GM21737 (cell line): ENCODE measurements around the gene SVIL.
"Not testable (repeated sequence)": the region's sequence is repeated elsewhere in the genome, so short reads cannot be mapped to it uniquely, and the experiment has no call there.

Experiments used
- ATAC-seq: cut with Tn5 transposase; IDR thresholded peaks from one replicate; pipeline ENCODE4 v1.9.1; 2021; ENCODE audit warnings: mild to moderate bottlenecking, moderate library complexity; ENCODE audit not compliant: unreplicated experiment

SVIL gene

DNA sequence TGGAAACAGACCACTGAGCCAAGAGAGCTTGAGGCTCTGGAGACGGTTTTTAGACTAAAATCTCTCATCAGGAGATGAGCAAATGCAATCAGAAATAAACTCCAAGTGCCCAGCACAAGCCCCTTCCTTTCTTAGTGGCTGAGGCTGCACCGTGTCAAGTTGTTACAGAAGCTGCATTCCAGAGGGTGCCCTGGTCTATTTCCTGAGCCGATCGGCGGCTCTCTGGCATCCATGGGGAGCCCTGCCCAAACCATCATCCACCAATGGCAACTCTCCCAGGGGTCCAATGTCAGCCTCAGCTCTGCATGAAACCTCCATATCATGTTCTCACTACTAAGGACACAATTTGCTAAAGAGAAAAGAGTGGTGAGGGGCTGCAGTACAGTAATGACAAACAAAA, 89.6 kb downstream of the SVIL start:
- ATAC-seq: no peak

DNA sequence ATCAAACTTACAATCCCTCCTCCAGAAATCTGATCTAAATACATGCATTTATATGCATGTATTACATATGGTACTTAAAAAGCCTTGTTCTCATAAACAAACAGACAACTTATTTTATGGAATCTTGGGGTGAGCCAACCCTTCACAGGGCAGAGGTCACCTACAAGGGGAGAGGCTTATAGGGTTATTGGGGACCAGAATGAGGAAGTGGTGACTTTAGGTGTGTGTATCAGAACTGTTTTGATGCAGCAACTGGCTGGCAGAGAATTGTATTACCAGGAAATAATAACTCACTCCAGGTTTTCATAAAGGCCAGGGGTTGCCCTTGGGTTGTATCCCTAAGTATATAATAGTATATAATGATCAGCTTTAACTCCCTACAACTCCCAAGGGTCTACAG, 91.1 kb downstream of the SVIL start:
- ATAC-seq: no peak

DNA sequence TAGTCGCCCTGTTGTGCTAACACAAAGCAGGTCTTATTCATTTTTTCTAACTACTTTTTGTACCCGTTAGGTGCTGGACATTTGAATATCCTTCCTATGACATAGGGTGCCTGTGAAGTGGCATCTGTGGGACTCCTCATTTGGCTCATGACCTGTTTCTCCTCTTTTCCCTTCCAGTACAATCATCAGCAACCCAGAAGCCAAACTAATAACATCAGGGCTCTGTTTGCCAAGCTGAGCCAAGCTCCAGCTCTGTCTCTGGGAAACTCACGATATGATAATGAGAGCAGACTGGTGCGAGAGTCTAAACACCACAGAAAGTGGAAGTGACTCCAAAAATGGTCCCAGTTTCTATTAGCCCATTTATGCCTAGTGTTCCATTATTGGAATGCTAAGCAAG, 92.0 kb downstream of the SVIL start:
- no peak for ATAC-seq

DNA sequence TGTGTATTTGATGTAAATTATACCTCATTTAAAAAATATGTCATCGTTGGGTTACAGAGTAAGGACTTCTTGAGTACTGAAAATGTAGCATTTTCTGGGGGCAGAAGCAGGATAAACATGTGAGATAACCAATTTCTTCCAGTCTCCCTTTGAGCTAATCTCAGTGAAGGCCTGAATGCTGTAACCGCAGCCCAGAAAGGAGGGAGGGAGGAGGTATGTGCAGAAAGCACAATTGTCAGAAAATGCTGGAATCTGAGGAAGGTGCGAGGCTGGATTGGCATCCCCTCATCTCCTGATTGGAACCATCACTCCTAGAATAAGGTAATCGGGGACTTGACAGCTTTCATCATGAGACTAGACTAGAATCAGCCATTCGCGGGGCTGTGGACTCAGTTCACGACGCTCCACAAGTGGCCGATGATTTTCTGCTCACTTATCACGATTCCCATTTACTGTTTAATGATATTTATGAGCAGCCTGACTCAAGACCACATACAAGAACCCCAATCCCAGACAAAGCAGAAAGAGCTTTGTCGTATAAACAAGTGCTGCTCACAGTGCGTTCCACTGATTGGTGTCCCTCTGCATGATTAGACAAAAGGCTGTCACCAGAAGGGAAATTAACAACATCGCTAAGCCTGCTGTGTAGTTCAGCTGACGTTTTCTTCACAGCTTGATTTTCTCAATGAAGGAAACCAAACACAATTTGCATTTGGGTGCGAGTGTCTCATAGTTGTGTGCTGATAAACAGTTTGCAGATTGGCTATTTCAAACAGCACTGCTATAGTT, 93.2 kb downstream of the SVIL start:
- ATAC-seq: no peak

DNA sequence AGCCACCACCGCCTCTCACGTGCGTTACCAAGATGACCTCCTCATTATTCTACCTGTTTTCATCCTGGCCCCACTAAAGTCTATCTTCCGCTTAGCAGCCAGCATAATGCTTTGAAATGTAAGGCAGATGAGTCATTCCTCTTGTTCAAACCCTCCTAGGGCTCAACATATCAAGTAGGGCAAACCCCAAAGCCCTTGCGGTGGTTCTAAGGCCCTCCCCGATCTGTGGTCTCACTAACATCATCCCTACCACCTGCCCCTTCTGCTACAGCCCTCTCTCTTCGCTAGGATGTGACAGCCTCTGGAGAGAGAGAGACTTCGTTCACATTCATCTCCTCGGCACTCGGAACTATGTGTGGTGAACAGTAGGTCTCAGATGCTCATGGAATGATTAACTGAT, 94.8 kb downstream of the SVIL start:
- no peak for ATAC-seq

DNA sequence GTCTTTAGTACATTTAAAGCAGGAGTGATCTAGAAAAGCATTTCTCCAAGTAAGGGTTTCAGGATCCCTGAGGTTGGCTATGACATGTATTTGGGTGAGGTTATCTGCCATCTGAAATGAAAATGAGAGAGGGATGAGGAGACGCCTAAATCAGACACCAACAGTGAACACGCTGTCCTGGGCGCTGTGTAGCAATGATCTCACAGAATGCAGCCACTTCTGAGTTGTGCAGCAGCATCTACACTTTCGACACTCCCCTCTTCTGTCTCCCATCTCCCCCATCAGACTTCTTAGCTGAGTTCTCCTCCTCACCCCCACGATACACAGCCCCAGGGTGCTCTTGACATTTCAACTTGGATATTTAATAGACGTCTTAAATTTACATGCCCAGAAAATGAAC, 95.4 kb downstream of the SVIL start:
- no peak for ATAC-seq

DNA sequence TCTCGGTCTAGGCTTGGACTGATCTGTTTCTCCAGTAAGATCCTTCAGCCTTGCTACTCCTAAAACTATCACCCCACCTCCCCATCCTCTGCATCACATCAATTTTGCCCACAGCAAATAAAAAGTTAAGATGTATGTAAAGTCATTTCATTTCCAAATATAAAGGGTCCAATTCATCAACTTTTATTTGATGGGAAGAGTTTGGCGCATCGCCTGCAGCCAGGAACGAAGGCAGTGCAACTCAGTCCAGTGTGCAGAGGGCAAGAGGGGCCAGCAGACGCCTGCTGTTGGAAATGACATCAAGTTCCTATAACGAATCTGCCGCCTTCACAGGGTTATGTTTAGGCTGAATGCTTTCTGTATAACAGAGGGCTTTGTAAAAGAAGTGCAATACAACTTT, 97.0 kb downstream of the SVIL start:
- ATAC-seq: no peak

DNA sequence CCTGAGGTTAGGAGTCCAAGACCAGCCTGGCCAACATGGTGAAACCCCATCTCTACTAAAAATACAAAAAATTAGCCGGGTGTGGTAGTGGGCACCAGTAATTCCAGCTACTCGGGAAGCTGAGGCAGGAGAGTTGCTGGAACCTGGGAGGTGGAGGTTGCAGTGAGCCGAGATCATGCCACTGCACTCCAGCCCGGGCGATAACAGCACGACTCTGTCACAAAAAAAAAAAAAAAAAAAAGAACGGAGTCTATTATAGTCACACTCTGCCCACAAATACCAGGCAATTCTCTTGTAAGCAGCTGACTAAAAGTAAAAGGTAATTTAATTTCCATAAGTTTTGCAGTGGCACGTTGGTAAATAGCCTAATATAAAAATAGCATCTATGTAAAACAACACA, 98.1 kb downstream of the SVIL start:
- ATAC-seq: not testable (repeated sequence)

DNA sequence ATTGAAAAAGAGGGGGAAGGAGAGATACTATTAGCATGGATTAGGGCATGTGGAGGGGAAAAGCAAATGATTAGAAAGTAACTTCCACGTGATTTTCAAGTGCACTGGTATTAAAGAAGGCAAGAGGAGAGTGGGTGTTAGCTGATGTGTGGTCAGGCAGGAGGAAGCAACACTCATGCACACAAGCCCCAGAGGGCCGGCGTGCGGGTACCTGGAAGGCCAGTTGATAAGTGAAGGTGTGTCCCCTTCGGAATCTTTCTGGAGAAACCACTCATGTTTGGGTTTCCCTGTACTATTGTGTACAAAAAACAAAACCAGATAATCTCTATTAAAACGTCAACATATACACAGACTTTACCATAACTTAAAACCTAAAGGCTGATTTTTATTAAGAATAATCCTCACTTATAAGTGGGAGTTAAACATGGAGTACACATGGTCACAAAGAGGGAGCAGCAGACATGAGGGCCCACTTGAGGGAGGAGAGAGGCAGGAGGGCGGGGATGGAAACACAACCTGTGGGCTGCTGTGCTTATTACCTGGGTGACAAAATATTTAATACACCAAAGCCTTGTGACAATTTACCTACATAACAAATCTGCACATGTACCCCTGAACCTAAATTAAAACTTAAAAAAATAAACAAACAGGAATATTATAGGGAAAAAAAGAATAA, 98.9 kb downstream of the SVIL start:
- no peak for ATAC-seq

DNA sequence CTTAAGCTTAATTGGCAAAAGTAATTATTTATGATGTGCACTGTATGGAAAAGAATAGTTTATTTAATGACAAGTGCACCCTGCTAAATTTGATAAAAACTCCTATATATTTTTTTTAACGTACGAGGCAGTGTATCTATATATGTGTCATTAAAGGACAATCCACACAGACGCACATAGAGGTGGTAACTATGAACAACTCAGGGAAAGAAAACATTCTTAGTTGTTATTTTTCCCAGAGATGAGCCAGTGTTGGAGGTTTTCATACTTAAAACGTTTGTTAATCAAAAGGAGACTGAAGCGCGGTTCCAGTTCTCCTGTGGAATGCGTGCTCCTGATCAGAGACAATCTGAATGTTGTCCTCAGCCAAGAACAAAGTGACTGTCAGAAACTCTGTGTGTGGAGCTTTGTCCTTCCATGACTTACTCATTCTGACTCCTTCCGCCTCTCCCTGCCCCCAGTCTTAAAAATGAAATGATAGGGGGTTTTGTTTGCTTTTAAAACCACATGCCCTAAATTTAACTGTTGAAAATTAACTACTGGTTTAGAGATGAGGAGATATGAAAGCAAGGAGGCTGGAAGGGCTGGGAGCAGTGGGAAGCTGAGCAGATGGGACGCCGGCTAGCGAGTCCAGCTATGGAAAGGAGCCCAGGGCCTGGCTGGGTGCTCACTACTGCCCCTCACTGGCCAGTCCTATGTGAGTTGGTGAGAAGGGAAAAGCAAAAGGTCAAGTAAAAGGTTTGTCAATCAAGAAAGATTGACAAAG, 99.6 kb downstream of the SVIL start:
- ATAC-seq: no peak

DNA sequence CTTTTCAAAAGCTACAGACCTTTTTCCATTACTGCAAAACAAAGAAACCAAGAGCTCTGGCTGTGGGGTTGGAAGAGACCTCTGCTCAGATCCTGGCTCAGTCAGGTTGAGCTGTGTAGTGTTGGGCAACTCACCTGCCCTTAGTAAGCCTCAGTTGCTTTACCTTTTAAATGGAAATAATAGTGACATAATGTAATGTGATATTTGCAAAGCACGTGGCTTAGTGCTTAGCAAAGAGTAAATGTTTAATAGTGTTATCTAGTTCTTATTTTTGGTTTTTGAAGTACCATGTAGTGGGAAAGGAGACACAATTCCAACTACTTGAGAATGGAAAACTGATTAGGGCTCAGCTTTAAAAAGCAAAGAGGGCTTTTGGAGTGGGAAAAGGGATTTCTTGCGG, 100.2 kb downstream of the SVIL start:
- ATAC-seq: no peak

DNA sequence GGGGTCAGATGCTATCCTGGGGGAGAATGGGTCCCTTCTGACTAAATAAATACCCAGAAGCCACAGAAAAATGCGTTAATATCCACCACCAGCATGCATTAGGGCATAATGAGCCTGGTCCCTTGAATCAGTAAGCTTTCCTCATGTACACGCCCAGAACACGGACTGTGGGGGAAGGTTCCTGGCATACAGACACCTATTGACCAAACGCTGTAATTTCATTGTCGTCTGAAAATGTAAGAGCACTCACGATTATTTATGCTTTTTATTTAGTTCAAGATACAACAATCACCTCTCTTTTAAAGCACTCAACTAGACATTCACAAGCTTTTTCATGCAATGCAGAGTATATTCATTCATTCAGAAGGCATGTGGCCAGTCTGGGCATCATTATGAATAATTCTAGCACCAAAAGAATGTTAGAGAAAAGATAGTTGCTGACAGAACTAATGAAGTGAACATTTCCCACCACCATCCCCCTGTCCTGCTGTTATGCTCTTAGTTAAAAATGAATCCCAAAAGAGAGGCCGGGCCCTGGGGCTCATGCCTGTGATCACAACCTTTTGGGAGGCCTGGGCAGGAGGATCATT, 101.0 kb downstream of the SVIL start:
- no peak for ATAC-seq

DNA sequence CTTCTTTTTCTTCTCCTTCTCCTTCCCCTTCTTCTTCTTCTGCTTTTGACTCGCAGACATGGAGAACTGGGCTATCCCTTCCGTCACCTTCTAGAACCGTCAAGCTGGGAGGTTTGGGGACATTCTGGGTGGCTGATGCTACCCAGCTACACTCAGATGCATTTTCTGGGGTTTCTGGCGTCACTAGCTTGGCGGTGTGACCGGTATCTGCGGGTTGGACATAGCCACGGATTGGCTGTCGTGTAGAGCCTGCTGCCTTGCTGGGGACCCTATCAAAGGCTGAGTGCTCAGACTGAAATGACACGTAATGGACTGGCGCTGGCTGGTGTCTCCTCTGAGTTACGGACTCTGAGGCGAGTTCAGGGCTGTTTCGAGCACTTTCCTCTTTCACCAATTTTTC, 101.7 kb downstream of the SVIL start:
- no peak for ATAC-seq

DNA sequence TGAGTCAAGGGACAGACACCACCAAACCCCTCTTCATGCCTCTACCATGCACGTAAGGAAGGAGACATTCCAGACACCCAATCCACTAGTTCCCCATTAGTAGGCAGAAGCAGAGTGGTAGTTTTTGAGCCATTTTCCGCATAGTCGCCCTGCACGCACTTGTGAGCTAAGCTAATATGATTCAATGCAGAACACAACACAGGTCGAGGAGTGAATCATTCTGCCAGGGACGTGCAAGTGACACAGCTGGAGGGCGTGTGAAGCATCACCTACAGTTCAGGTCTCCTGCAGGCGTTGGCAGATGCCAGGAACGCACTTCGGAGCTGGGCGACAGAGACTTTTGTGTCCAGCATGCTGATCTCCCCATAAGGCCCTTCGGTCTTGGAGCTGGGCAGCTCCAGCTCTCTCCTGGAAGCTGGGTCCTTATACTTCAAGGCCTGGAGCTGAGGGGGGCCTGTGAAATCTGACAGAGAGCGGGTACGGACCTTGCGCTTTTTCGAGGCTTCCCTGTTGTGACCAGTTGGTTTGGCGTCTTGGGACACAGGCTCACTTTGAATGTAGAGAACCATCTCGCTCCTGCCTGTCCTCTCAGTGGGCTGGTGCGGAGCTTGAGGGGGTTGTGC, 102.4 kb downstream of the SVIL start:
- no peak for ATAC-seq

DNA sequence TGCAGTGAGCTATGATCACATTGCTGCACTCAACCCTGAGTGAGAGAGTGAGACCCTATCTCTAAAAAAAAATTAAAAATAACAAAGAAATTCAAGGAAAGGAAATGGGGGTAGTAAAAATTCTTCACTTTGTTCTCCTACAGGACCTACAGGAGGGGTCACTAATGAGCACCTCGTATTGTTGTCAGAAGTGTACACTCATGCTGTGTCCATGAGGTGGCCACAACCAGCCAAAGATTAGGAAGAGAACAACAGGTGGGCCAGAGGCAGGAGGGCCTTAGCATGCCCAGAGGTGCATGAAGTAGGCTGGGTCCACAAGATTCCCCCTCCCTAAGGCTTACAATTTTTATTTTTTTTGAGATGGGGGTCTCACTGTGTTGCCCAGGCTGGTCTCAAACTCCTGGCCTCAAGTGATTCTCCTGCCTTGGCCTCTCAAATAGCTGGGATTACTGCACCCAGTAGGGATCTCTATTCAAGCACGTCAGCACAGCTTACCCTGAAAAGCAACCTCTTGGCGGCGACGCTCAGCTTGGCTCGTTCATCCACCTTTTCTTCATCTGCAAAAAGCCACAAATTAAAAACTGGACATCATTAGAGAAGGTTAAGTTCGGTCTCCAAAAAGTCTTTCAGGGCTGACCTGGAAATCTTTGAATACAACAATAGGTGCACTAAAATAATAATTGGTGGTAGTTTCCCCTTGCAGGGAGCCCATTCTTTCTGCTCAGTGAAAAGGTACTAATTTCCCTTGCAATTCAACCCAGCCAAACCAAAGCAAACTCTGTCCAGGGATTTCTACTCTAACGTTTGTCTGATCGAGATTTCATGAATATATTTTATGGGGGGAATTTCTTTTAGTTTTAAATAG, 104.4 kb downstream of the SVIL start:
- no peak for ATAC-seq

DNA sequence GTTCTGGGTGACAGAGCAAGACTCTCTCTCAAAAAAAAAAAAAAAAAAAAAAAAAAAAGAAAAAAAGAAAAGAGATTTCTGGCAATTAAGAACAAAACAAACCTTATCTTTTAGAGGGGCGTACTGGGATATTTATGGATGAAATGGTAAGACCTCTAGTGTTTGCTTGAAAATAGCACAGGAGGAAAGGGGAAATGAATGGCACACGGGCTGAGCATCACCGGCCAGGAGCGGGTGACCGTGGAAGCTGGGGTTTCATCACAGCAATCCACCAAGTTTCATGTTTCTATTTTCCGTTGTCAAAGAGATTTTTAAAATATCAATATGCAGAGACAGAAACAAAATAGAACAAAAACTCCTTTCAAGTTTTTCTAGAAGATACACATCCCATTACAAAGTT, 105.6 kb downstream of the SVIL start:
- no peak for ATAC-seq

DNA sequence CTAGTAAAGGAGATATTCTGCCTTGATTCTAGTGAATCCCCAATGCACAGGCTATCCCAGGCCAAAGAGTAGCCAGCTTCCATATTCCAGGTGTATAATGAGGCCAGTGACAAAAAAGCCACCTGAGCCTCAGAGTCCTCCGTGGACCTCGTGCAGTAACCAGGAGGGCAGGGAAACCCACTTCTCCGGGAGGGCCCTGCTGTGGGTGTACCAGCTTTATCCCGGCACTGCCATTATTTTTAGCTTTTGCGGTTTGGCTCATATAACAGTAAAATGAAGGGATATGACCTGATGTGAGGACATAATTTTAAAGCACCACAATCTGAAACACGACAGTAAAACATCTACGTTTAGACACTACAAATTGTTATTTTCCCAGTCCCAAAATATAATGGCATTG, 109.0 kb downstream of the SVIL start:
- no peak for ATAC-seq

DNA sequence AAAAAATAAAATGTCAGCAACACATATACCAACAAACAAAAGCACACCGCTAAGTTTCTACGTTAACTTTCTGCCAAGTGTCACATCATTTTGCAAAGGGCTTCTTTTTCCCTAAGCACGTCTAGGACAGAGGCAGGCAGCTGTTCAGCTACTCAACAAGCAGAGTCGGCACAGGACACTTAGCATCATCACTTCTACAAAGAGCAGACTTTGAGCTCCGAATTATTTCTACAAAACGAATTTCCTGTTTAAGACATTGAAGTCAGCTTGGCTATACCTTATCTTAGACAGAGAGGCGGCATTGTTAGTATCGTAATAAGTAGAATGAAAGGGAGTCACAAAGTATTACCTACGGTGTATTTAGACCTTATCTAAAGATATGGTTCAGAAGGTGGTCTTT, 110.1 kb downstream of the SVIL start:
- ATAC-seq: no peak

DNA sequence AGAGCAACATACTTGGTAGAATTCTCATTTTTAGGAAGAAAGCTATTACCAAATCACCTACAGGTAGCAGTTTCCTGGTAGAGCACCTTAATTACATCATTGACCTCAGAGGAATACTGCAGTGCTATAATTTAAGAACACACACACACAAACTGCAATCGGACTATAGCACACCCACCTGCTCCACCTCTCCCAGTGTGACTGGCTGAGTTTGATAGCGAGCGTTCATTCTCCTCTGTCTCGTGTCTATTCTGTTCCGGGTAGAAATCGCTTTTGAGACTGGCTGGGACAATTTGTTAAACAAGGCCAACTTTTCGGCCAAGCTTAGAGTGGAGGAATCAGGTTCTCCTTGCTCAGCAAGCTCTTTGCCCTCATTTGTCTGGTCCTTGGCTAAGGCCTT, 110.5 kb downstream of the SVIL start:
- ATAC-seq: no peak

DNA sequence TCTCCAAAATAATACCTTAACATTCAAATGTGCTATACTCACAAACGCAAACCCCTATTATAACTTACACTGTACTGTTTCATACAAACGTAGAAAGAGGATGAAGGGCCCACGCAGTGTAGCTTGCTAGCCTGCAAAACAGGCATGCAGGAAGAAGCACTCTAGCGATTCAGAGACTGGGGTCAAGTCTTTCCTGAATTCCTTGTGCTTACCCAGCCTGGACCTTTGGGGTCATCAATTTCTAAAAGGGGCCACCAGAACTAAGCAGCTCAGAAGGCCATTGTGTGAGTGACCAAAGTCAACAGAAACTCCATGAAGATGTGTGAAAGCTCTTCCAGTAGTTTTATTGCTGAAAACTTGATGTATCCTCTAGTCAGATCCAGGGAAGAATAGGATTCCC, 111.9 kb downstream of the SVIL start:
- ATAC-seq: no peak
